BE2C (cell line): ENCODE results near the gene NUDT6.
"Not testable (repeated sequence)": the region's sequence is repeated elsewhere in the genome, so short reads cannot be mapped to it uniquely, and the experiment has no call there.

Experiments
- DNase-seq: peaks from one replicate; pipeline ENCODE4 v3.0.0-alpha.2; 2020
- H3K27me3 ChIP-seq: fragments of 250-450 bp; sonication (Bioruptor Pico); 2 replicates; pipeline ENCODE4 v1.5.1; 2020; ENCODE audit warnings: mild to moderate bottlenecking
- H3K36me3 ChIP-seq: fragments of 250-450 bp; sonication (Bioruptor Pico); 2 replicates; pipeline ENCODE4 v1.5.1; 2020; ENCODE audit warnings: mild to moderate bottlenecking
- H3K4me1 ChIP-seq: fragments of 250-450 bp; sonication (Bioruptor Pico); 2 replicates; pipeline ENCODE4 v1.5.1; 2020
- H3K4me3 ChIP-seq: 2 replicates; pipeline ENCODE4 v1.5.1; 2011; ENCODE audit warnings: low read depth, low read length
- H3K9me3 ChIP-seq: fragments of 250-450 bp; sonication (Bioruptor Pico); 2 replicates; pipeline ENCODE4 v1.5.1; 2020
- CTCF ChIP-seq: IDR thresholded peaks from 2 replicates; pipeline ENCODE4 v1.5.1; 2012; ENCODE audit warnings: mild to moderate bottlenecking, low read depth, low read length

Gene NUDT6

GRCh38 chr4:122875949-122876348 lies 46.4 kb downstream of the NUDT6 start:
- no peak for DNase-seq
- 0 out of 2 replicates have a peak, but pooled peaks cover 2% of the 10 kb centered on the region for H3K9me3 ChIP-seq
- H3K4me3 ChIP-seq = no peak overlapping the region
- TF ChIP-seq CTCF = no peak
- no peaks in the 10 kb centered on the region for H3K36me3 ChIP-seq
- no peaks in the 10 kb centered on the region for H3K27me3 ChIP-seq
- no peaks in the 10 kb centered on the region for H3K4me1 ChIP-seq

- TF ChIP-seq CTCF = no peak
- no peak for DNase-seq
- Histone ChIP-seq H3K27me3 (no peaks in the 10 kb centered on the region), H3K9me3 (no peaks in the 10 kb centered on the region), H3K4me1 (no peaks in the 10 kb centered on the region), H3K36me3 (no peaks in the 10 kb centered on the region), H3K4me3 (no peak overlapping the region)
Measured at GRCh38 chr4:122873821-122874593, 48.4 kb downstream of the NUDT6 start.

GRCh38 chr4:122873146-122873545 lies 49.3 kb downstream of the NUDT6 start:
- no peaks in the 10 kb centered on the region for H3K36me3 ChIP-seq
- no peak overlapping the region for H3K4me3 ChIP-seq
- H3K27me3 ChIP-seq = no peaks in the 10 kb centered on the region
- no peaks in the 10 kb centered on the region for H3K9me3 ChIP-seq
- no peaks in the 10 kb centered on the region for H3K4me1 ChIP-seq
- DNase-seq = no peak
- no peak for TF ChIP-seq CTCF

GRCh38 chr4:122868235-122868634 lies 54.2 kb downstream of the NUDT6 start:
- not testable (repeated sequence) for H3K36me3 ChIP-seq, DNase-seq, H3K9me3 ChIP-seq, H3K27me3 ChIP-seq, H3K4me3 ChIP-seq, H3K4me1 ChIP-seq

GRCh38 chr4:122865425-122865824 lies 57.0 kb downstream of the NUDT6 start:
- no peaks in the 10 kb centered on the region for H3K9me3 ChIP-seq
- no peaks in the 10 kb centered on the region for H3K27me3 ChIP-seq
- no peaks in the 10 kb centered on the region for H3K4me1 ChIP-seq
- DNase-seq = no peak
- TF ChIP-seq CTCF = no peak
- no peak overlapping the region for H3K4me3 ChIP-seq
- H3K36me3 ChIP-seq = no peaks in the 10 kb centered on the region

- no peak overlapping the region for H3K4me3 ChIP-seq
- DNase-seq = no peak
- no peaks in the 10 kb centered on the region for H3K36me3 ChIP-seq
- H3K9me3 ChIP-seq = no peaks in the 10 kb centered on the region
- no peaks in the 10 kb centered on the region for H3K4me1 ChIP-seq
- no peak for TF ChIP-seq CTCF
- no peaks in the 10 kb centered on the region for H3K27me3 ChIP-seq
Measured at GRCh38 chr4:122863639-122864038, 58.8 kb downstream of the NUDT6 start.
